ENCODE results near the gene BRD1. TPM values are rescaled to one million over a fixed set of nuclear protein-coding genes. Genes with fewer than 3 reads are reported as not detected.

Gene BRD1
- total RNA-seq, 1 experiment from 2014 or later = 31.3 TPM

DNA sequence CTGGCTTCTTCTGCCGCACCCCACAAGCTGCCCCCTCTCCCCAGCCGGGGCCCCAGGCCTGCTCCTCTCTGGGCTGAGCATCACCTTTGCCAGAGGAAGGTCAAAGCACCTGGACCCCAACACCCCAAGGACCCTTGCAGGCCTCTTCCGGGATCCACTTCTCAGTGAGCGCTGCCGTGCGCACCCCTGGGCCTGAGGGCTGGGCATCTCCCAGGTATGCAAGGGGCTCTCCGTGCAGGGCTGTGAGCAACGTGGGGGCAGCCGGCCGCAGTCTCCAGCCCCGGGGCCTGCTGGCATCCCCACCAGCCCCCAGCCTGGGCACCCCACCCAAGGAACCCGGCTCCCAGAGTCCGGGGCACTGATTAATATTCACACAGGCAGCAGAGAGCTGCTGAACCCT is 64.0 kb downstream of the BRD1 start:
- TF ChIP-seq ZNF274 (IDR thresholded peaks at IDR 0.05; ENCODE audit: low read depth, low read length) (no peak), CBX3 (IDR thresholded peaks at IDR 0.05; ENCODE audit: low read depth) (no peak), POLR2AphosphoS5 (IDR thresholded peaks at IDR 0.05; ENCODE audit: low read depth, low read length) (no peak)
- TF ChIP-seq, protein P1, sequence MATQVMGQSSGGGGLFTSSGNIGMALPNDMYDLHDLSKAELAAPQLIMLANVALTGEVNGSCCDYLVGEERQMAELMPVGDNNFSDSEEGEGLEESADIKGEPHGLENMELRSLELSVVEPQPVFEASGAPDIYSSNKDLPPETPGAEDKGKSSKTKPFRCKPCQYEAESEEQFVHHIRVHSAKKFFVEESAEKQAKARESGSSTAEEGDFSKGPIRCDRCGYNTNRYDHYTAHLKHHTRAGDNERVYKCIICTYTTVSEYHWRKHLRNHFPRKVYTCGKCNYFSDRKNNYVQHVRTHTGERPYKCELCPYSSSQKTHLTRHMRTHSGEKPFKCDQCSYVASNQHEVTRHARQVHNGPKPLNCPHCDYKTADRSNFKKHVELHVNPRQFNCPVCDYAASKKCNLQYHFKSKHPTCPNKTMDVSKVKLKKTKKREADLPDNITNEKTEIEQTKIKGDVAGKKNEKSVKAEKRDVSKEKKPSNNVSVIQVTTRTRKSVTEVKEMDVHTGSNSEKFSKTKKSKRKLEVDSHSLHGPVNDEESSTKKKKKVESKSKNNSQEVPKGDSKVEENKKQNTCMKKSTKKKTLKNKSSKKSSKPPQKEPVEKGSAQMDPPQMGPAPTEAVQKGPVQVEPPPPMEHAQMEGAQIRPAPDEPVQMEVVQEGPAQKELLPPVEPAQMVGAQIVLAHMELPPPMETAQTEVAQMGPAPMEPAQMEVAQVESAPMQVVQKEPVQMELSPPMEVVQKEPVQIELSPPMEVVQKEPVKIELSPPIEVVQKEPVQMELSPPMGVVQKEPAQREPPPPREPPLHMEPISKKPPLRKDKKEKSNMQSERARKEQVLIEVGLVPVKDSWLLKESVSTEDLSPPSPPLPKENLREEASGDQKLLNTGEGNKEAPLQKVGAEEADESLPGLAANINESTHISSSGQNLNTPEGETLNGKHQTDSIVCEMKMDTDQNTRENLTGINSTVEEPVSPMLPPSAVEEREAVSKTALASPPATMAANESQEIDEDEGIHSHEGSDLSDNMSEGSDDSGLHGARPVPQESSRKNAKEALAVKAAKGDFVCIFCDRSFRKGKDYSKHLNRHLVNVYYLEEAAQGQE (IDR thresholded peaks at IDR 0.05; ENCODE audit: low read depth) = no peak
- intact Hi-C loops (cut with micrococcal nuclease) = no loop called here
- Histone ChIP-seq H3K4me3 (replicated peaks in 1 of 2; ENCODE audit: low read depth in 1 of 2, low read length in 2 of 2) (no peak overlapping the region), H4K20me1 (ENCODE audit: insufficient read depth) (no peaks in the 10 kb centered on the region), H2AFZ (ENCODE audit: low read depth, low read length, poor library complexity, severe bottlenecking) (no peak overlapping the region), H3K27ac (ENCODE audit: low read depth, low read length) (no peak overlapping the region), H3K79me2 (ENCODE audit: insufficient read depth, low read length) (no peaks in the 10 kb centered on the region), H3K4me1 (ENCODE audit: control insufficient read depth in 1 of 2, insufficient read depth in 2 of 2, low read length in 2 of 2) (peaks cover 0 to 6% of the 10 kb centered on the region in 2 experiments; a peak in 1 of 4 replicates), H3K4me2 (ENCODE audit: low read length) (no peak overlapping the region), H3K9me3 (ENCODE audit: control insufficient read depth in 1 of 2, insufficient read depth in 1 of 2, low read depth in 1 of 2, low read length in 2 of 2) (peaks cover 0 to 7% of the 10 kb centered on the region in 2 experiments; a peak in 1 of 4 replicates), H3K36me3 (ENCODE audit: control insufficient read depth in 1 of 2, insufficient read depth in 2 of 2, low read length in 2 of 2) (no peaks in the 10 kb centered on the region), H3K27me3 (ENCODE audit: insufficient read depth, low read length) (no peaks in the 10 kb centered on the region), H3K9ac (ENCODE audit: low read length) (no peak overlapping the region), H3K9me2 (ENCODE audit: insufficient read depth) (no peaks in the 10 kb centered on the region)
- DNase-seq (ENCODE audit: low read depth, low spot score) (no peak), ATAC-seq (no peak)
- POLR2A ChIA-PET = no interaction called here
- no TSS peak for BruUV-seq (replicated peaks)
- CTCF ChIA-PET = no interaction called here
- RAD21 ChIA-PET (ENCODE audit: low non-redundant PET in 1 of 2, low total read pairs in 2 of 2, uncharacterized antibody in 2 of 2, unreplicated experiment in 2 of 2) = no interaction called here

- no peaks in the 10 kb centered on the region for H3K9me2 ChIP-seq (ENCODE audit: insufficient read depth)
- no peak overlapping the region for H3K4me3 ChIP-seq (replicated peaks in 1 of 2; ENCODE audit: low read depth in 1 of 2, low read length in 2 of 2)
- TF ChIP-seq YY1 (IDR thresholded peaks at IDR 0.05; ENCODE audit: extremely low read depth, insufficient replicate concordance, low read depth, low read length) = no peak
- TF ChIP-seq ELF1 (IDR thresholded peaks at IDR 0.05; ENCODE audit: borderline replicate concordance, low read depth) = no peak
- TF ChIP-seq JUND (IDR thresholded peaks at IDR 0.05) = no peak
- TF ChIP-seq ZFX (IDR thresholded peaks at IDR 0.05) = no peak
- no peak for TF ChIP-seq SP1 (IDR thresholded peaks at IDR 0.05; ENCODE audit: low read depth)
- no peak for TF ChIP-seq ZBTB33 (IDR thresholded peaks at IDR 0.05; ENCODE audit: extremely low read depth, insufficient replicate concordance, low read length)
- no peak for TF ChIP-seq TCF7L2 (IDR thresholded peaks at IDR 0.05; ENCODE audit: borderline replicate concordance, extremely low read depth, insufficient read depth, insufficient read length)
- no peak for TF ChIP-seq EGR1 (IDR thresholded peaks at IDR 0.05; ENCODE audit: low read depth)
- no peak for TF ChIP-seq EZH2 (IDR thresholded peaks at IDR 0.05)
- no peak for TF ChIP-seq MAX (IDR thresholded peaks at IDR 0.05)
- no peak for TF ChIP-seq POLR2A (IDR thresholded peaks at IDR 0.05; ENCODE audit: borderline replicate concordance, extremely low read depth, insufficient read depth, insufficient read length)
- TF ChIP-seq ATF3 (IDR thresholded peaks at IDR 0.05) = no peak
- no peak for TF ChIP-seq SIN3A (IDR thresholded peaks at IDR 0.05; ENCODE audit: low read depth)
- H3K27ac ChIP-seq (ENCODE audit: low read depth, low read length) = no peak overlapping the region
- H3K9me3 ChIP-seq (ENCODE audit: control insufficient read depth in 1 of 2, insufficient read depth in 1 of 2, low read depth in 1 of 2, low read length in 2 of 2) = peaks cover 0 to 7% of the 10 kb centered on the region in 2 experiments; a peak in 1 of 4 replicates
- no peak overlapping the region for H3K9ac ChIP-seq (ENCODE audit: low read length)
- RAD21 ChIA-PET (ENCODE audit: low non-redundant PET in 1 of 2, low total read pairs in 2 of 2, uncharacterized antibody in 2 of 2, unreplicated experiment in 2 of 2) = no interaction called here
- no peaks in the 10 kb centered on the region for H3K27me3 ChIP-seq (ENCODE audit: insufficient read depth, low read length)
- DNase-seq (ENCODE audit: low read depth, low spot score) (no peak), ATAC-seq (no peak)
- H3K4me2 ChIP-seq (ENCODE audit: low read length) = no peak overlapping the region
- H3K4me1 ChIP-seq (ENCODE audit: control insufficient read depth in 1 of 2, insufficient read depth in 2 of 2, low read length in 2 of 2) = peaks cover 0 to 6% of the 10 kb centered on the region in 2 experiments; a peak in 1 of 4 replicates
- no peaks in the 10 kb centered on the region for H4K20me1 ChIP-seq (ENCODE audit: insufficient read depth)
- POLR2A ChIA-PET = no interaction called here
- H2AFZ ChIP-seq (ENCODE audit: low read depth, low read length, poor library complexity, severe bottlenecking) = no peak overlapping the region
- intact Hi-C loops (cut with micrococcal nuclease) = no loop called here
- H3K36me3 ChIP-seq (ENCODE audit: control insufficient read depth in 1 of 2, insufficient read depth in 2 of 2, low read length in 2 of 2) = no peaks in the 10 kb centered on the region
- no TSS peak for BruUV-seq (replicated peaks)
- H3K79me2 ChIP-seq (ENCODE audit: insufficient read depth, low read length) = no peaks in the 10 kb centered on the region
- CTCF ChIA-PET = no interaction called here
These were observed 64.5 kb downstream of the BRD1 start for GRCh38 chr22:49763138-49763537.
